GM18505 (cell line): ENCODE measurements around the gene RHOT1.
"Not testable (repeated sequence)": the region's sequence is repeated elsewhere in the genome, so short reads cannot be mapped to it uniquely, and the experiment has no call there.

ENCODE experiments used
- ATAC-seq: cut with Tn5 transposase; IDR thresholded peaks from one replicate; pipeline ENCODE4 v1.9.1; 2021; ENCODE audit not compliant: unreplicated experiment
- POLR2A ChIP-seq: IDR thresholded peaks from 4 replicates; pipeline ENCODE4 v1.6.1; 2011; ENCODE audit warnings: borderline replicate concordance; ENCODE audit not compliant: insufficient read depth, insufficient read length; ENCODE audit errors: extremely low read depth

RHOT1 gene

DNA sequence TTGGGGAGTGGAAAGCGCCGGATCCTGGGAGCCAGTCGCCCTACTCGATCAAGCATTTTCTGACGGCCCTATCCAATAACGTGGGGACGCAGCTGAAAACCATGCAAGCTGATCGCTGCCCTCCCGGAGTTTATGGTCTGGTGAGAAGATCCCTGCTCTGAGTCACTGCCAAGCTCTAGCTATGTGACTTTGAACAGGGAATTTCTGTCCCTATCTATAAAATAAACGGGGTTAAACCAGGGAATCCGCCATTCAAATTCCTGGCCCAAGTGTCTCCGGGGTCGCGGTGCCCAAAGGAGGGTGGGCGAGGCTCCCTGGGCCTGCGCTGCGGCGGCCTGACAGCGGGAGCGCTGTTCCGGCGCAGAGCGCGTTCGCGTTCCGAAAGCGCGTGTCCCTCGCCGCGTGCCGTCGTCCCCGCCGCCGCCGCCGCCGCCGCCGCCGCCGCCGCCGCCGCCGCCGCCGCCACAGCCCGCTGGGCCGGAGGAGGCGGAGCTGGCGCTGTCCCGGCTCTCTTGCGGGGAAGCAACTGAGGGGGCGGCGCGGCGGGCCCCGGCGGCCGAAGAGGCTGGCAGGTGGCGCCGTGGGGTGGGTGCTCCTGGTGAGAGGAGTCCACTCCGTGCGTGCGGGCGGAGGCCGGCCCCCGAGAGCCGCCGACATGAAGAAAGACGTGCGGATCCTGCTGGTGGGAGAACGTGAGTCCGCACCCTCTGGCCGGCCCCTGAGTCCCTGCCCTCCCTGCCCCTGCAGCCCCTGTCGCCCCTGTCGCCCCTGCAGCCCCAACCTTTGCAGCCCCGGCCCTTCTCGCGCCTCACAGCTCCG lies at the start of gene RHOT1:
Gene RHOT1 (plus strand): TSS at position 465 of the 819 bp plus-strand sequence. CDS start 191 bp downstream, at position 656.
- TF ChIP-seq POLR2A: peak; percentile 56
- peak; percentile 82 for ATAC-seq

DNA sequence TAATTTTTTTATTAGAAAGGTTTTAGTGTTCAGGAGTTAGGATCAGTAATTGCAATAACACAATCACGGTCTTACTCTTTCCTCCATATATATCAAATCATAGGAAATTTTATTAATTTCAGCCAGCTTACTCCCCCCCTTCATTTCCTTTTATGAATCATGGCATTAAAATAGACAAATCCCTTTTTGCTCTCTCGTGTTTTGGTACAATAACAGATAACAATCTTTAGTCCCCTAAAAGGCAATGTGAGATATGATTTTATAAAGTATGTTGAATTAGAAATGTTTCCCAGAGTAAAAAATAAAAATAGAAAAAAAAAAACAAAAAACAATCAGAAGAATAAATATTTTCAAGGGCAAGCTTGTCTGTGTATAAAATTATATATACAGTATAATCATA lies 42.6 kb upstream of the RHOT1 start:
- ATAC-seq: no peak

DNA sequence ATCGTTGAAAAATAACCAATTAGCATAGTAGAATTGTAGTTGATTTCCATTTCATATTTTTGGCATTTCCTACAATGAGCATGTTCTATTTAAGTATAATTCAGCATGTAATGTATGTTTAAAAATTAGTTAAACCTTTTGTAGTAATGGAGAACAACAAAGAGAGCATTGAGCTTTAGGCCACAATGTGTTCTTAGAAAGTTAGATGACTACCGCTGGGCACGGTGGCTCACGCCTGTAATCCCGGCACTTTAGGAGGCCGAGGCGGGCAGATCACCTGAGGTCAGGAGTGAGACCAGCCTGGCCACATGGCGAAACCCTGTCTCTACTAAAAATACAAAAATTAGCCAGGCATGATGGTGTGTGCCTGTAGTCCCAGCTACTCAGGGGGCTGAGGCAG lies 42.0 kb upstream of the RHOT1 start:
- not testable (repeated sequence) for ATAC-seq

More for the DNA sequence above, 42.6 kb upstream of the RHOT1 start:
- TF ChIP-seq POLR2A: no peak

DNA sequence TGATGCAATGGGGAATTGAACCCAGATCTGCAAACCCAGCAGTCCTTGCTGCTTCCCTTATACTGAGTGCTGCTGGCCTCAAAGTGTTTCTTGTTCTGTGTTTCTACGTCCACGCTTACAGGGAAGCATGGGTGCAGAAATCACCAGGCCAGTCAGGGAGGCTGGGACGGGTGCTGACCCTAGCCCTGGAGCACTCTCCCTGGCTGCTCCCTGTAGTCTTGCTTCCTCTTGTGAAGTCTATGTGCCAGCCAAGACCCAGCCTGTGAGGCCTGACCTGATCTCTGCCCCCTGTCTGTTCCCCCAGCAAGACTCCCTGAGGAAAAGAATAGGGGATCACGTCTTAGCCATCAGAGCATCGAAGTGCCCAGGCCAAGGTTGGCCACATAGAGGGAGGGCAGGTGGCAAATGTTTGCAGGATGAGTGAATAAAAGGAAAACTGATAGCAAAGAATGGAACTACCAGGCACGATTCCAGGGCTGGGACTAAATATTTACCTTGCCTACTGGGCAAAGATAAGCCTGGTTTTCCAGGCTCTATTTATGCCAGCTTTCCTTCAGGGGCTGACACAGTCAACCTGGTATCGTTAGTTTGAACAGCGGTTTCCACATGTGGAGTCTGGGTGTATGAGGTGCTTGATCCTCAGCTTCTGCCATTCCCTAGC lies 41.2 kb upstream of the RHOT1 start:
- TF ChIP-seq POLR2A: no peak
- ATAC-seq: no peak

DNA sequence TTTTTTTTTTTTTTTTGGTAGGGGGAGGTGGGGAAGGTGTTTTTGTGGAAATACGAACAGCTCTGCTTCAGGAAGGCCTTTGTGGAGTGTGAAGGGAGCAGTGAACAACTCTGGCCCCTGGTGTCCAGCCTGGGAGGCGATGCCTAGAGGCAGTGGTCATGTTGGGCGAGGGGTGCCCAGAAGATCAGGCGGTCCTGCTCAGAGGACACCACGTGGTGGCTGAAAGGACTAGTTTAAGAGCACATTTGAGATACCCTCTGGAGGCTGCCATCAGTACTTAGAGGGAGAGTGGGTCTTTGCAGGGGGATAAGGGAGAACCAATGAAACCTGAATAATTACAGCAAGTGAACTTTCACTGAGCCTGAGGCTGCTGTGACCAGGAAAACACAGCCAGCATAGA lies 40.1 kb upstream of the RHOT1 start:
- ATAC-seq: no peak
- no peak for TF ChIP-seq POLR2A

DNA sequence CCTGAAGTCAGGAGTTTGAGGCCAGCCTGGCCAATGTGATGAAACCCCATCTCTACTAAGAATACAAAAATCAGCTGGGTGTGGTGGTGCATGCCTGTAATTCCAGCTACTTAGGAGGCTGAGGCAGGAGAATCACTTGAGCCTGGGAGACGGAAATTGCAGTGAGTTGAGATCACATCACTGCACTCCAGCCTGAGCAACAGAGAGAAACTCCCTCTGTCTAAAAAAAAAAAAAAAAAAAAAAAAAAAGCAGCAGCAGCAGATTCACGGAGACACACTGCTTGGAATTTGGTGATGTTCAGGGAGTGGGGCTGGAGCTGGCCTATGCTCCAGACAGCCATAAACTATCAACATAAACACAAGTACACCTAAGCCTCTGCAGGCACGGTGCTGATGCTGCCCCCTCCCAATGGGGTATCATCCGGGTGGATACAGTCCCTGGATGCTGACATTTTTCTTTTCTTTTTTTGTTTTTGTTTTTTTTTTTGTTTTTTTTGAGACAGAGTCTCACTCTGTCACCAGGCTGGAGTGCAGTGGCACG lies 39.6 kb upstream of the RHOT1 start:
- no peak for ATAC-seq

DNA sequence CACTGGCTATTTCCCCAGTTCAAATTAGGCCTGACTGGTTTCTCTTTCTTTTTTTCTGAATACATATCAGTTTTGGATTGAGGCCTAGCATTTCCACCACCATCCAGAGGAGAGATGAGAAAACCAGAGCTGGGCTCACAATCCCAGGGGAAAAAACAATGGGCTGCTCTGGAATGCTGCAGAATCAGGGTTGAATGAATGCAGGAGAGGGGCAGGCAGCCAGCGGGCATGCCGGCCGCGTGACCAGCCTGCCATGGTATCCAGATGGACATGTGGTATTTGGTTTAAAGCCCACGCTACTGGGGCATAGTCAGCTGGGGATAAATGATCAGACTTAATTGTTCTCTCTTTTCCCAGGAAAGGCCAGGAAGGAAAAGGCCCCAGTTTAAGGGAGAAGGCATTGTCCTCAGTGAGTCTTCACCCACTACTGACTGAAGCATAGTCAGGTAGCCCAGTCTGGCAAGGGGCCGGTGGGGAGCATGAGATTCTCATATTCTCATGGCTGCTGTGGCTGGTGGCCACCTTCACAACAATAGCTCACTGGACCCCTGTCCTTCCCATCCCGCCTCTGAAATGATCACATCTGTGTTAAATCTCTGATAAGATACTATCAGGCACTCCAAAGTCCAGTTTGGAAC lies 38.7 kb upstream of the RHOT1 start:
- ATAC-seq: no peak
- no peak for TF ChIP-seq POLR2A

More for the DNA sequence above, 39.6 kb upstream of the RHOT1 start:
- TF ChIP-seq POLR2A: no peak

DNA sequence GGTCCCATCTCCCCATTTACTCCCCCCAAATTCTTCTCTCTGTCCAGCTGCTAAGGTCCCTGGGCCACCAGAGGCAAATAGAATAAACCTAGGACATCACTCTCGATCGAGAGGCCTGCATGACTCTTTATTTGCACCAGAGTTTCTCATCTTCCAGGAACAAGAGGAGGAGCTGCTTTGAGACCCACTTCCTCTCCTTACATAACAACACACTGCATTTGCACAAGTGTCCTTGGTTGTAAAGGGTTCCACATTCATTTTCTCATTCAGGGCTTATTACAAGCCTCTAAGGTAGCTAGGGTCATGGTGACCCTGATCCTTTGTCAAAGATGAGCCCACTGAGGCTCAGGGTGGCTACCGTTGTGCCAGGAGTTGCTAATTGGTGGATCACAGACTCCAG lies 38.1 kb upstream of the RHOT1 start:
- no peak for TF ChIP-seq POLR2A
- ATAC-seq: no peak

DNA sequence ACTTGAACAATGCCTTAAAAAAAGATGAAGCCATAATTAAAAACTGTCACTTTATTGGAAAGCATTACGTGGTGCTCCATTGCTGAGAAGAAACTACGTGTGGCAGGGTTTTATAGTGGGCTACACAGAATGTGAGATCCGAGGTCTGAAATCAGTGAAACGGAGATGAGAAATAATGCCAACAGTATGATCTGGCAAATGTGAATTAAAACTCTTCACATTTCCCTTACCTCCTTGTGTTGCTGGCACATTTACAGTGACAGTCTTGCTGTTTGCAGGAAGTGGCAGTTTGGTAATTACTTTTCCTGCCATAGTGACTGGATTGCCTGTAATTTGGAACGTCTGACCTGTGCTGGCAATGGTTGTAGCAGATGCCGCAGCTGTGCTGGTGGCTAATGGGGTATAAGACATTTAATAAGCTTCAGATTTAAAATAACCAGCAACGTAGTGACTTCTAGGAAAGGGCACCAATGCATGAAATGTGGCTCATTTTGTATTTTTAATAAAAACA lies 35.8 kb upstream of the RHOT1 start:
- not testable (repeated sequence) for ATAC-seq

DNA sequence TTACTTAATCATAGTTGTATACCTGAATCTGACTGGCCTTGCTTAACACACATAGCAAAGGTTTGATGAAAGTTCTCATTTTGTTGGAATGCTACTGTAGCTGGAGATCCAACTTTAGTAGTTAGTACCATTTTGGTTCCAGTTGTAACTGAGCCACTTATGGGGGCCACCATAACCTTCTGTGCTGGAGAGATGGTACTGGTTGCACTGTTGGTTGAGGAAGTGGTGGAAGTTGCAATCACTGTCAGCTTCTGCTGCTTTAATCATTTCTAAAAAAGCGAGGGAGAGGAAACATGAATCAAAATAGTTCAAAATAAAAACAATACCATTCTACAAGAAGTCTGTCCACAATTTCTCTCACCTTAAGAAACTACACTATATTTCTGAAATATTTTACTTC lies 35.1 kb upstream of the RHOT1 start:
- not testable (repeated sequence) for ATAC-seq

DNA sequence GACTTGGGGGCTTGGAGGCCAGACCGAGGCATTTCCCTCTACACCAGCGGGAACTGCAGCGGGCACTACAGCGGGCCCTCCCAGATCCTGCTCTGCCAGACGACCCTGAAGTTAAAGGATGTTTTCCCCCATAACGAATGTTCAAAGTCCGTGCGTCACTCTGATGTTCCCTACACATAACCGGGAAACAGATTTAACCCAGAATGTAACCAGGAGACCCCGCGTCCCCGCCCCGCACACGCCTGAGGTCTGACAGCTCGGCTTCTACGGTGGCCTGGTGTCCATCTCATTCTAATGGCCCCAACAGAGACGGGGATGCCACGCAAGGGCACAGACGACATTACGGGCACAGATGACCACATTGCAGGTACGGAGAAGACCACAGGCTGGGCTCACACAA lies 31.7 kb upstream of the RHOT1 start:
- no peak for TF ChIP-seq POLR2A
- ATAC-seq: no peak

DNA sequence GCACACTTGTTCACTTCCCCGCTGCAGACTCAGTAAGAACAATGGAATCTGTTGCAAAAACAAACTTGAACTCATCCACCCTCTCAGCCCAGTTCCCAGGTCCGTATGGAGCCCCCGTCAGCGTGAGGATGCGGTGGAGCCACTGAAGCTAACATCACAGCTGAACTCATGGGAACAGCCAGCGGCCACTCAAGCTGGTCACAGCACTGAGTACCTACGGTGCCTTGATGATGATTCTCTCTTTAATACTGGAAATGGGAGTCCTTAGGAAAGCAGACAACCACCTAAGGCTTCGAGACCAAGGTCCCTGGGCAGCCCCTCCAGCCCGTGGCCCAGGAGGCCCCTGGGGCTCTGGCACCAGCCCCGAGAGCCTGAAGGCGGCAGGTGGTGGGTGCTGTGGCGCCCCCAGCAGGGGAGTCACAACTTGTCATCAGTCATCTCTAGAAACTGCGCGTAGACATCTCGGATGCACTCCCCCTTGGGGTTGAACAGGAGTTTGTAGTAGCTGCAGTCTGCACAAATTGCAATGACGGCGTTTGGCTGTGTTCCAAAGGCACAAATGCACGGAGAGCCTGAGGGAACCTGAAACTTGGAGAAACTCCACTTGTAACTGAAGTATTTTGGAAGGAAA lies 31.0 kb upstream of the RHOT1 start:
- TF ChIP-seq POLR2A: no peak
- ATAC-seq: no peak

DNA sequence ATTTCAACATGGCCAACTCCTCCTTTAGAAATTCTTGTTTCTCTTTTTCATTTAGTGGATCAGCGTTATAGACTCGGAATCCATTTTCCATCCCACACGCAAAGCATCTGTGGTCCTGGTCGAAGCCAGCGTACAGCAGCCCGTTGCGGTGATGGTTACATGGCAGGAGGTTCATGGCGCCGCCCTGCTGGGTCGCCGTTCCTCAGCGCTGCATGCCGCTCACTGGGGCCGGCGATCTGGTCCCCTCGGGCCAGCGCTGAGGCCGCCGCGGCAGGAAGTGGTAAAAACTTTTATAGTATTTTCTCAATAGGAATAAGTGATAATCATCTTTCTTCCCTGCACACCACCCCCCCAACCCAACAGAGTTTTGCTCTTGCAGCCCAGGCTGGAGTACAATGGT lies 29.9 kb upstream of the RHOT1 start:
- ATAC-seq: no peak
- no peak for TF ChIP-seq POLR2A
